HepG2 (cell line): ENCODE measurements around the gene ADIPOR2. TPM values are rescaled to one million over a fixed set of nuclear protein-coding genes. Genes with fewer than 3 reads are reported as not detected.
A peak's percentile ranks its signal among the peaks of the same experiment; 100 is the strongest.

Source experiments
- ATF7 ChIP-seq, 2 experiments: fragments of 450-650 bp in 1 of 2; sonication (generic) in 1 of 2; formaldehyde crosslinking in 1 of 2; IDR thresholded peaks; 2 replicates each; pipeline versions ENCODE4 v1.4.0 to v1.6.1; 2016 to 2020; ENCODE audit warnings: antibody characterized with exemption in 1 of 2, mild to moderate bottlenecking in 1 of 2, missing genetic modification reagents in 1 of 2
- ELF4 ChIP-seq: sonication (generic); formaldehyde crosslinking; IDR thresholded peaks from 2 replicates; pipeline ENCODE4 v1.5.0; 2020; ENCODE audit warnings: missing genetic modification reagents, mild to moderate bottlenecking, moderate library complexity, borderline replicate concordance
- HHEX ChIP-seq: IDR thresholded peaks from 2 replicates; pipeline ENCODE4 v1.6.1; 2016; ENCODE audit warnings: control low read depth
- JARID2 ChIP-seq: sonication (generic); formaldehyde crosslinking; IDR thresholded peaks from 2 replicates; pipeline ENCODE4 v1.8.1; 2023; ENCODE audit warnings: missing genetic modification reagents, inconsistent platforms; ENCODE audit not compliant: insufficient replicate concordance
- KDM3A ChIP-seq: IDR thresholded peaks from 2 replicates; pipeline ENCODE4 v1.6.1; 2018; ENCODE audit warnings: low read depth, missing compliant biosample characterization
- KDM4B ChIP-seq: sonication (generic); formaldehyde crosslinking; IDR thresholded peaks from 2 replicates; pipeline ENCODE4 v1.4.0; 2020; ENCODE audit warnings: missing genetic modification reagents
- LCORL ChIP-seq, 2 experiments: fragments of 450-650 bp in 1 of 2; sonication (generic) in 1 of 2; formaldehyde crosslinking in 1 of 2; IDR thresholded peaks; 2 replicates each; pipeline versions ENCODE4 v1.5.0 to v1.6.1; 2017 to 2020; ENCODE audit warnings: antibody characterized with exemption in 1 of 2, missing genetic modification reagents in 1 of 2
- MEIS1 ChIP-seq: sonication (generic); formaldehyde crosslinking; IDR thresholded peaks from 2 replicates; pipeline ENCODE4 v1.9.0; 2021; ENCODE audit warnings: mild to moderate bottlenecking, missing genetic modification reagents, moderate library complexity, borderline replicate concordance
- MYC ChIP-seq: sonication (generic); formaldehyde crosslinking; IDR thresholded peaks from 2 replicates; pipeline ENCODE4 v1.9.0; 2021; ENCODE audit warnings: missing genetic modification reagents, borderline replicate concordance
- SOX5 ChIP-seq: IDR thresholded peaks from 2 replicates; pipeline ENCODE4 v1.6.1; 2016; ENCODE audit warnings: borderline replicate concordance
- THAP8 ChIP-seq: sonication (generic); formaldehyde crosslinking; IDR thresholded peaks from 2 replicates; pipeline ENCODE4 v1.5.1; 2020; ENCODE audit warnings: missing genetic modification reagents, mild to moderate bottlenecking, borderline replicate concordance
- ZMYM2 ChIP-seq: sonication (generic); formaldehyde crosslinking; IDR thresholded peaks from 2 replicates; pipeline ENCODE4 v1.8.0; 2022; ENCODE audit warnings: mild to moderate bottlenecking, missing genetic modification reagents
- ZNF282 ChIP-seq: fragments of 450-650 bp; IDR thresholded peaks from 2 replicates; pipeline ENCODE4 v1.6.1; 2018; ENCODE audit not compliant: partially characterized antibody
- ZNF367 ChIP-seq: sonication (generic); formaldehyde crosslinking; IDR thresholded peaks from 2 replicates; pipeline ENCODE4 v1.4.0; 2020; ENCODE audit warnings: missing genetic modification reagents, borderline replicate concordance
- ZNF547 ChIP-seq: sonication (generic); formaldehyde crosslinking; IDR thresholded peaks from 2 replicates; pipeline ENCODE4 v1.5.1; 2020; ENCODE audit warnings: mild to moderate bottlenecking, missing genetic modification reagents
- ZNF558 ChIP-seq: sonication (generic); formaldehyde crosslinking; IDR thresholded peaks from 2 replicates; pipeline ENCODE4 v1.9.0; 2022; ENCODE audit warnings: mild to moderate bottlenecking, missing genetic modification reagents, borderline replicate concordance
- ZNF569 ChIP-seq: sonication (generic); formaldehyde crosslinking; IDR thresholded peaks from 2 replicates; pipeline ENCODE4 v1.5.0; 2020; ENCODE audit warnings: mild to moderate bottlenecking, missing genetic modification reagents, moderate library complexity, borderline replicate concordance
- ZNF597 ChIP-seq: sonication (generic); formaldehyde crosslinking; IDR thresholded peaks from 2 replicates; pipeline ENCODE4 v1.5.0; 2020; ENCODE audit warnings: missing genetic modification reagents
- ZNF672 ChIP-seq: sonication (generic); formaldehyde crosslinking; IDR thresholded peaks from 2 replicates; pipeline ENCODE4 v1.8.1; 2022; ENCODE audit warnings: missing genetic modification reagents
- ZNF740 ChIP-seq: sonication (generic); formaldehyde crosslinking; IDR thresholded peaks from 2 replicates; pipeline ENCODE4 v1.4.0; 2020; ENCODE audit warnings: missing genetic modification reagents
- ZNF776 ChIP-seq: sonication (generic); formaldehyde crosslinking; IDR thresholded peaks from 2 replicates; pipeline ENCODE4 v1.4.0; 2020; ENCODE audit warnings: mild to moderate bottlenecking, missing genetic modification reagents
- polyA plus RNA-seq, 8 experiments: library from polyadenylated mRNA; depleted of rRNA in 3 of 8; stranded (reverse) in 7 of 8; unstranded in 1 of 8; fragments of >200 nt; fragmentation: Illumina TruSeq in 4 of 8; extraction: Trizol in 4 of 8; gene quantifications; 2 replicates each; pipeline versions ENCODE4 v1.2.1 to v1.2.3, GENCODE V29; 2011 to 2016; ENCODE audit warnings: low read depth in 4 of 8, missing spikeins in 1 of 8, mixed read lengths in 1 of 8; ENCODE audit not compliant: insufficient read depth in 1 of 8
- total RNA-seq, 5 experiments: library from RNA; depleted of rRNA; stranded (reverse); fragments of >200 nt; fragmentation: Illumina TruSeq; extraction: Trizol; gene quantifications; 2 replicates each; pipeline ENCODE4 v1.2.3, GENCODE V29; 2016; ENCODE audit warnings: low read depth in 1 of 5
- TF ChIP-seq, protein P1 (sequence below): IDR thresholded peaks from 2 replicates; pipeline ENCODE4 v1.6.1; 2016
- TF ChIP-seq, protein P2 (sequence below): sonication (generic); formaldehyde crosslinking; IDR thresholded peaks from 2 replicates; pipeline ENCODE4 v1.5.0; 2020; ENCODE audit warnings: mild to moderate bottlenecking, missing genetic modification reagents

Gene ADIPOR2
- total and polyA plus RNA-seq, 2 of the 13 experiments (the other 11 are each of a cell fraction or from before 2014, with no cell fraction given): 35.2 to 52.2 TPM

DNA sequence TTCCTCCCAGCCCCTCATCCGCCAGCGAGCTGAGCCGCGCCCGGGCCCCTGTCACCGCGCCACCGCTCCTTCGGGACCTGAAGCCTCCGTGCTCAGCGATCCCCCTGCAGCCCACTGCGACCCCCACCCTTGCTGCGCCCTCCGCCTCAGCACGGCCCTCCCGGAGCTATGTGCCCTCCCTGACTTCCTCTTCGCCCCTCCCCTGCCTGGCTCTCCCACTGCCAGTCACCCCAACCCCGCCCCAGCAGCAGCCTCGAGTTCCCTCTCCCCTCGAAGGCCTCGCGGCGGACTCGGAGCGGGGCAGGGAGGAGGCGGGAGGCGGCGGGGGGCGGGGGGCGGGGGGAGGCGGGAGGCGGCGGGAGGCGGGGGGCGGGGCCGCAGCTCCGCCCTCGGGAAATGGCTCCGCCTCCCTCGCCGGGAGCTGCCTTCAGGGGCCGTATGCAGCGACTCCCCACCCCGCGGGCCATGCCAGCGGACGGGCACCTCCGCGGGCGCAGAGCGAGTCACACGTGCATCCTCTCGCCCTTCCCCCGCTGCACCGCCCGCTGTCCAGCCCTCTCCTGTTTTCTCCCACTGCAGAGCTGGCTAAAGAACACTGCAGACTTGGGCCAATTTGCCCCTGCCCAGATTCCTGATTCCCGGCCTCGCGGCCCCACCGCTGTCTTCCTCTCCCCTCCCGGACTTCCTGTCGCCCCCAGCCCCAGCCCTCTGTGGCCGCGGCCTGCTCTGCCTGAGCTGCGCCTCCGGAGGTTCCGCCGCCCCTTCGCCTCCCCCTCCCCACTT is 29.1 kb upstream of the ADIPOR2 start (continued):
- TF ChIP-seq THAP8 (CRISPR knock-in tag) (no peak), ZNF672 (CRISPR knock-in tag) (no peak), MEIS1 (CRISPR knock-in tag) (no peak), ZMYM2 (CRISPR knock-in tag) (no peak), KDM3A (CRISPR knock-in tag) (0 out of 2 replicates have a peak, but pooled peaks have one; percentile 27), SOX5 (CRISPR knock-in tag) (peak; percentile 54; the same call in 1 of the 2 replicates), ATF7 (IDR thresholded peaks at IDR 0.05) (no peak), ATF7 (CRISPR knock-in tag; IDR thresholded peaks at IDR 0.05) (no peak), ZNF367 (no peak), ZNF740 (CRISPR knock-in tag) (no peak), ZNF282 (no peak), ZNF547 (CRISPR knock-in tag) (no peak), ELF4 (CRISPR knock-in tag) (no peak), ZNF597 (no peak), ZNF776 (peak; percentile 89), MYC (CRISPR knock-in tag) (peak; percentile 90), KDM4B (CRISPR knock-in tag) (no peak), JARID2 (CRISPR knock-in tag) (no peak), LCORL (IDR thresholded peaks at IDR 0.05) (no peak), LCORL (CRISPR knock-in tag; IDR thresholded peaks at IDR 0.05) (peak; percentile 68; the same call in 1 of the 2 replicates), ZNF558 (CRISPR knock-in tag) (no peak), ZNF569 (CRISPR knock-in tag) (no peak), HHEX (CRISPR knock-in tag) (no peak)
- TF ChIP-seq, protein P1, sequence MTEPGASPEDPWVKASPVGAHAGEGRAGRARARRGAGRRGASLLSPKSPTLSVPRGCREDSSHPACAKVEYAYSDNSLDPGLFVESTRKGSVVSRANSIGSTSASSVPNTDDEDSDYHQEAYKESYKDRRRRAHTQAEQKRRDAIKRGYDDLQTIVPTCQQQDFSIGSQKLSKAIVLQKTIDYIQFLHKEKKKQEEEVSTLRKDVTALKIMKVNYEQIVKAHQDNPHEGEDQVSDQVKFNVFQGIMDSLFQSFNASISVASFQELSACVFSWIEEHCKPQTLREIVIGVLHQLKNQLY (CRISPR knock-in tag): peak; percentile 62; the same call in 1 of the 2 replicates
- TF ChIP-seq, protein P2, sequence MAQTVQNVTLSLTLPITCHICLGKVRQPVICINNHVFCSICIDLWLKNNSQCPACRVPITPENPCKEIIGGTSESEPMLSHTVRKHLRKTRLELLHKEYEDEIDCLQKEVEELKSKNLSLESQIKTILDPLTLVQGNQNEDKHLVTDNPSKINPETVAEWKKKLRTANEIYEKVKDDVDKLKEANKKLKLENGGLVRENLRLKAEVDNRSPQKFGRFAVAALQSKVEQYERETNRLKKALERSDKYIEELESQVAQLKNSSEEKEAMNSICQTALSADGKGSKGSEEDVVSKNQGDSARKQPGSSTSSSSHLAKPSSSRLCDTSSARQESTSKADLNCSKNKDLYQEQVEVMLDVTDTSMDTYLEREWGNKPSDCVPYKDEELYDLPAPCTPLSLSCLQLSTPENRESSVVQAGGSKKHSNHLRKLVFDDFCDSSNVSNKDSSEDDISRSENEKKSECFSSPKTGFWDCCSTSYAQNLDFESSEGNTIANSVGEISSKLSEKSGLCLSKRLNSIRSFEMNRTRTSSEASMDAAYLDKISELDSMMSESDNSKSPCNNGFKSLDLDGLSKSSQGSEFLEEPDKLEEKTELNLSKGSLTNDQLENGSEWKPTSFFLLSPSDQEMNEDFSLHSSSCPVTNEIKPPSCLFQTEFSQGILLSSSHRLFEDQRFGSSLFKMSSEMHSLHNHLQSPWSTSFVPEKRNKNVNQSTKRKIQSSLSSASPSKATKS (CRISPR knock-in tag): no peak
